HG03095 (cell line): ENCODE measurements around the gene TNFAIP3.
"Not testable (repeated sequence)": the region's sequence is repeated elsewhere in the genome, so short reads cannot be mapped to it uniquely, and the experiment has no call there.

Source experiments
- ATAC-seq: cut with Tn5 transposase; IDR thresholded peaks from one replicate; pipeline ENCODE4 v1.9.1; 2021; ENCODE audit warnings: moderate library complexity; ENCODE audit not compliant: unreplicated experiment

Gene TNFAIP3

GRCh38 chr6:137877113-137877512, 10.1 kb downstream of the TNFAIP3 start:
- ATAC-seq: no peak

- no peak for ATAC-seq
Measured at GRCh38 chr6:137877606-137878005, 10.5 kb downstream of the TNFAIP3 start.

GRCh38 chr6:137878029-137878428, 11.0 kb downstream of the TNFAIP3 start:
- no peak for ATAC-seq

GRCh38 chr6:137878486-137879285, 11.6 kb downstream of the TNFAIP3 start:
- no peak for ATAC-seq

- no peak for ATAC-seq
Measured at GRCh38 chr6:137879299-137879698, 12.2 kb downstream of the TNFAIP3 start.

GRCh38 chr6:137879885-137880745, 13.1 kb downstream of the TNFAIP3 start:
- no peak for ATAC-seq

- no peak for ATAC-seq
Measured at GRCh38 chr6:137880746-137881521, 13.9 kb downstream of the TNFAIP3 start.

GRCh38 chr6:137881522-137881886, 14.4 kb downstream of the TNFAIP3 start:
- ATAC-seq: no peak

GRCh38 chr6:137882225-137882961, 15.3 kb downstream of the TNFAIP3 start:
- peak; percentile 41 for ATAC-seq

- no peak for ATAC-seq
Measured at GRCh38 chr6:137883400-137884148, 16.5 kb downstream of the TNFAIP3 start.

- ATAC-seq: no peak
Measured at GRCh38 chr6:137884149-137884909, 17.3 kb downstream of the TNFAIP3 start.

- not testable (repeated sequence) for ATAC-seq
Measured at GRCh38 chr6:137884910-137885229, 17.8 kb downstream of the TNFAIP3 start.

GRCh38 chr6:137886226-137886625, 19.2 kb downstream of the TNFAIP3 start:
- ATAC-seq: not testable (repeated sequence)

- no peak for ATAC-seq
Measured at GRCh38 chr6:137890983-137891537, 24.0 kb downstream of the TNFAIP3 start.

- no peak for ATAC-seq
Measured at GRCh38 chr6:137892271-137892708, 25.2 kb downstream of the TNFAIP3 start.

- ATAC-seq: no peak
Measured at GRCh38 chr6:137893181-137893580, 26.1 kb downstream of the TNFAIP3 start.

GRCh38 chr6:137893726-137894125, 26.7 kb downstream of the TNFAIP3 start:
- ATAC-seq: no peak

- ATAC-seq: not testable (repeated sequence)
Measured at GRCh38 chr6:137894378-137894777, 27.3 kb downstream of the TNFAIP3 start.
